HepG2 (cell line): ENCODE data around the gene SH3GLB2. TPM values are rescaled to one million over a fixed set of nuclear protein-coding genes. Genes with fewer than 3 reads are reported as not detected.

Experiments
- BRD4 ChIP-seq: sonication (generic); formaldehyde crosslinking; IDR thresholded peaks from 2 replicates; pipeline ENCODE4 v1.4.0; 2020; ENCODE audit warnings: missing genetic modification reagents
- EZH2 ChIP-seq: conservative IDR thresholded peaks from 2 replicates; pipeline ENCODE4 v1.6.1; 2012; ENCODE audit warnings: mild to moderate bottlenecking, low read depth, low read length, moderate library complexity
- JUN ChIP-seq: sonication (generic); formaldehyde crosslinking; IDR thresholded peaks from 2 replicates; pipeline ENCODE4 v1.4.0; 2020; ENCODE audit warnings: mild to moderate bottlenecking, missing genetic modification reagents
- KDM2A ChIP-seq: sonication (generic); formaldehyde crosslinking; IDR thresholded peaks from 2 replicates; pipeline ENCODE4 v1.4.0; 2020; ENCODE audit warnings: low read depth, missing genetic modification reagents, borderline replicate concordance
- MED1 ChIP-seq: sonication (generic); formaldehyde crosslinking; IDR thresholded peaks from 2 replicates; pipeline ENCODE4 v1.4.0; 2020; ENCODE audit warnings: missing genetic modification reagents
- MLLT10 ChIP-seq: sonication (generic); formaldehyde crosslinking; IDR thresholded peaks from 2 replicates; pipeline ENCODE4 v1.4.0; 2020; ENCODE audit warnings: missing genetic modification reagents
- NAIF1 ChIP-seq: sonication (generic); formaldehyde crosslinking; IDR thresholded peaks from 2 replicates; pipeline ENCODE4 v1.5.0; 2020; ENCODE audit warnings: mild to moderate bottlenecking, missing genetic modification reagents, borderline replicate concordance
- PCBP1 ChIP-seq: fragments of 200-400 bp; formaldehyde crosslinking; IDR thresholded peaks from 2 replicates; pipeline ENCODE4 v1.6.1; 2017; ENCODE audit warnings: mild to moderate bottlenecking, low read depth, low read length, borderline replicate concordance
- PRMT3 ChIP-seq: sonication (generic); formaldehyde crosslinking; IDR thresholded peaks from 2 replicates; pipeline ENCODE4 v1.8.1; 2022; ENCODE audit warnings: low read depth, mild to moderate bottlenecking, moderate library complexity, missing genetic modification reagents, borderline replicate concordance
- SIN3B ChIP-seq: fragments of 150-350 bp; IDR thresholded peaks from 2 replicates; pipeline ENCODE4 v1.6.1; 2014; ENCODE audit warnings: low read length
- STAG1 ChIP-seq: sonication (generic); formaldehyde crosslinking; IDR thresholded peaks from 2 replicates; pipeline ENCODE4 v1.4.0; 2020; ENCODE audit warnings: missing genetic modification reagents
- TBL1XR1 ChIP-seq: fragments of 150-350 bp; IDR thresholded peaks from 2 replicates; pipeline ENCODE4 v1.6.1; 2014; ENCODE audit warnings: borderline replicate concordance, low read length; ENCODE audit not compliant: partially characterized antibody
- ZNF326 ChIP-seq: sonication (generic); formaldehyde crosslinking; IDR thresholded peaks from 2 replicates; pipeline ENCODE4 v1.4.0; 2020; ENCODE audit warnings: missing genetic modification reagents, borderline replicate concordance
- ZNF768 ChIP-seq: sonication (generic); formaldehyde crosslinking; IDR thresholded peaks from 2 replicates; pipeline ENCODE4 v1.4.0; 2020; ENCODE audit warnings: missing genetic modification reagents
- ZSCAN9 ChIP-seq: IDR thresholded peaks from 2 replicates; pipeline ENCODE4 v1.6.1; 2016; ENCODE audit warnings: borderline replicate concordance
- polyA plus RNA-seq, 8 experiments: library from polyadenylated mRNA; depleted of rRNA in 3 of 8; stranded (reverse) in 7 of 8; unstranded in 1 of 8; fragments of >200 nt; fragmentation: Illumina TruSeq in 4 of 8; extraction: Trizol in 4 of 8; gene quantifications; 2 replicates each; pipeline versions ENCODE4 v1.2.1 to v1.2.3, GENCODE V29; 2011 to 2016; ENCODE audit warnings: low read depth in 4 of 8, missing spikeins in 1 of 8, mixed read lengths in 1 of 8; ENCODE audit not compliant: insufficient read depth in 1 of 8
- total RNA-seq, 5 experiments: library from RNA; depleted of rRNA; stranded (reverse); fragments of >200 nt; fragmentation: Illumina TruSeq; extraction: Trizol; gene quantifications; 2 replicates each; pipeline ENCODE4 v1.2.3, GENCODE V29; 2016; ENCODE audit warnings: low read depth in 1 of 5
- TF ChIP-seq, protein P1 (sequence below): sonication (generic); formaldehyde crosslinking; IDR thresholded peaks from 2 replicates; pipeline ENCODE4 v1.4.0; 2020; ENCODE audit warnings: missing genetic modification reagents
- TF ChIP-seq, protein P2 (sequence below): sonication (generic); formaldehyde crosslinking; IDR thresholded peaks from 2 replicates; pipeline ENCODE4 v1.4.0; 2020; ENCODE audit warnings: missing genetic modification reagents, mild to moderate bottlenecking, borderline replicate concordance
- TF ChIP-seq, protein P3 (sequence below): sonication (generic); formaldehyde crosslinking; IDR thresholded peaks from 2 replicates; pipeline ENCODE4 v1.8.0; 2022; ENCODE audit warnings: missing genetic modification reagents, mild to moderate bottlenecking, moderate library complexity, borderline replicate concordance
- TF ChIP-seq, protein P4 (sequence below): sonication (generic); formaldehyde crosslinking; IDR thresholded peaks from 2 replicates; pipeline ENCODE4 v1.5.1; 2020; ENCODE audit warnings: mild to moderate bottlenecking, missing genetic modification reagents

Gene SH3GLB2
- total and polyA plus RNA-seq, 2 of the 13 experiments (the other 11 are each of a cell fraction or from before 2014, with no cell fraction given): 24.0 to 40.6 TPM

DNA sequence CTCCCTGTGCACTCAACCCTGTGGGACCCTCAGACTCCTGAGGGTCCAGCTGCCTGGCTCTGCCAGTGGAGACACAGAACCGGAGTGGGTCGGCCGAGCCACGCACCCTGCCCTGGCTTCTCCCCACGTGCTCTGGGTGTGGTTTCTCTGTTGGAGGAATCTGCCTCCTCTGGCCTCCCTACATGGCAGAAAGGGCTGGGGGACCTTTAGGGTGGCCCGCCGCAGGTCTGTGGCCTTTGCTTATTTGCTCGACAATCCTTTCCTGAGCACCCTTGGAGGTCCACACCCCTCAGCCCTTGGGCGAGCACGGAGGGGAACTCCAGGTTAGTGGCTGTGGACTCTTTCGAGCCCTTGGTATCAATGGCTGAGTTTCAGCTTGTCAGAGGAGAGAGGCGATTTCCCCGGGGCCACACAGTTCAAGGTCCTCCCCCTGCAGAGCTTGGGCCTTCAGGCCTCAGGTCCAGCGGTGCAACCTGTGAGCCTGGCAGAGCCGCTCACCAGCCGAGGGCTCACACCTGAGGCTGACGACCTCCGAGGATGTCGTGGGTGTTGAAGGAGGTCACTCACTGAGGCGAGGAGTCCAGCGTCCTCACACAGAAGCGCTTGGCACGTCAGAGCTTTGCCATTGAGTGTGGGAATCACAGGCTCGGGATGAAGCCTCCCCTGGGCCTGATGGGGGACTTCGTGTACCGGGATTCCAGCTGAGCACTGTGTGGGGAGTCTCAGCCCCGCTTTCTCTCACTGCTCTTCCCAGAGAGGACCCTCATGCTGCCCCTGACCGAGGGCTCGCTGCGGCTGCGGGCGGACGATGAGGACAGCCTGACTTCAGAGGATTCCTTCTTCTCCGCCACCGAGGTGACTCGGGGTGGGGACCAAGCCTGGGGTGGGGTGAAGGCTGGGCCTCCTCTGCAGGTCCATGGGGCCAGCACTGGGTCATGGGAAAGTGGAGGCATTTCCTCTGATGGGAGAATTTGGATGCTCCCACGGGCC is 32.0 kb upstream of the SH3GLB2 start (continued):
- TF ChIP-seq, protein P1, sequence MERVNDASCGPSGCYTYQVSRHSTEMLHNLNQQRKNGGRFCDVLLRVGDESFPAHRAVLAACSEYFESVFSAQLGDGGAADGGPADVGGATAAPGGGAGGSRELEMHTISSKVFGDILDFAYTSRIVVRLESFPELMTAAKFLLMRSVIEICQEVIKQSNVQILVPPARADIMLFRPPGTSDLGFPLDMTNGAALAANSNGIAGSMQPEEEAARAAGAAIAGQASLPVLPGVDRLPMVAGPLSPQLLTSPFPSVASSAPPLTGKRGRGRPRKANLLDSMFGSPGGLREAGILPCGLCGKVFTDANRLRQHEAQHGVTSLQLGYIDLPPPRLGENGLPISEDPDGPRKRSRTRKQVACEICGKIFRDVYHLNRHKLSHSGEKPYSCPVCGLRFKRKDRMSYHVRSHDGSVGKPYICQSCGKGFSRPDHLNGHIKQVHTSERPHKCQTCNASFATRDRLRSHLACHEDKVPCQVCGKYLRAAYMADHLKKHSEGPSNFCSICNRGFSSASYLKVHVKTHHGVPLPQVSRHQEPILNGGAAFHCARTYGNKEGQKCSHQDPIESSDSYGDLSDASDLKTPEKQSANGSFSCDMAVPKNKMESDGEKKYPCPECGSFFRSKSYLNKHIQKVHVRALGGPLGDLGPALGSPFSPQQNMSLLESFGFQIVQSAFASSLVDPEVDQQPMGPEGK (CRISPR knock-in tag): no peak
- TF ChIP-seq JUN (CRISPR knock-in tag) (peak; percentile 8; the same call in 1 of the 2 replicates), MLLT10 (CRISPR knock-in tag) (no peak), MED1 (CRISPR knock-in tag) (no peak), PCBP1 (no peak), TBL1XR1 (no peak), PRMT3 (CRISPR knock-in tag) (no peak), ZNF768 (no peak; the same call in 1 of the 2 replicates), NAIF1 (CRISPR knock-in tag) (no peak), ZNF326 (CRISPR knock-in tag) (no peak), KDM2A (CRISPR knock-in tag) (peak; percentile 52; the same call in 1 of the 2 replicates), SIN3B (no peak), BRD4 (CRISPR knock-in tag) (no peak), EZH2 (no peak), ZSCAN9 (CRISPR knock-in tag) (no peak), STAG1 (CRISPR knock-in tag) (no peak)
- TF ChIP-seq, protein P2, sequence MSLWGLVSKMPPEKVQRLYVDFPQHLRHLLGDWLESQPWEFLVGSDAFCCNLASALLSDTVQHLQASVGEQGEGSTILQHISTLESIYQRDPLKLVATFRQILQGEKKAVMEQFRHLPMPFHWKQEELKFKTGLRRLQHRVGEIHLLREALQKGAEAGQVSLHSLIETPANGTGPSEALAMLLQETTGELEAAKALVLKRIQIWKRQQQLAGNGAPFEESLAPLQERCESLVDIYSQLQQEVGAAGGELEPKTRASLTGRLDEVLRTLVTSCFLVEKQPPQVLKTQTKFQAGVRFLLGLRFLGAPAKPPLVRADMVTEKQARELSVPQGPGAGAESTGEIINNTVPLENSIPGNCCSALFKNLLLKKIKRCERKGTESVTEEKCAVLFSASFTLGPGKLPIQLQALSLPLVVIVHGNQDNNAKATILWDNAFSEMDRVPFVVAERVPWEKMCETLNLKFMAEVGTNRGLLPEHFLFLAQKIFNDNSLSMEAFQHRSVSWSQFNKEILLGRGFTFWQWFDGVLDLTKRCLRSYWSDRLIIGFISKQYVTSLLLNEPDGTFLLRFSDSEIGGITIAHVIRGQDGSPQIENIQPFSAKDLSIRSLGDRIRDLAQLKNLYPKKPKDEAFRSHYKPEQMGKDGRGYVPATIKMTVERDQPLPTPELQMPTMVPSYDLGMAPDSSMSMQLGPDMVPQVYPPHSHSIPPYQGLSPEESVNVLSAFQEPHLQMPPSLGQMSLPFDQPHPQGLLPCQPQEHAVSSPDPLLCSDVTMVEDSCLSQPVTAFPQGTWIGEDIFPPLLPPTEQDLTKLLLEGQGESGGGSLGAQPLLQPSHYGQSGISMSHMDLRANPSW (CRISPR knock-in tag): no peak
- TF ChIP-seq, protein P3, sequence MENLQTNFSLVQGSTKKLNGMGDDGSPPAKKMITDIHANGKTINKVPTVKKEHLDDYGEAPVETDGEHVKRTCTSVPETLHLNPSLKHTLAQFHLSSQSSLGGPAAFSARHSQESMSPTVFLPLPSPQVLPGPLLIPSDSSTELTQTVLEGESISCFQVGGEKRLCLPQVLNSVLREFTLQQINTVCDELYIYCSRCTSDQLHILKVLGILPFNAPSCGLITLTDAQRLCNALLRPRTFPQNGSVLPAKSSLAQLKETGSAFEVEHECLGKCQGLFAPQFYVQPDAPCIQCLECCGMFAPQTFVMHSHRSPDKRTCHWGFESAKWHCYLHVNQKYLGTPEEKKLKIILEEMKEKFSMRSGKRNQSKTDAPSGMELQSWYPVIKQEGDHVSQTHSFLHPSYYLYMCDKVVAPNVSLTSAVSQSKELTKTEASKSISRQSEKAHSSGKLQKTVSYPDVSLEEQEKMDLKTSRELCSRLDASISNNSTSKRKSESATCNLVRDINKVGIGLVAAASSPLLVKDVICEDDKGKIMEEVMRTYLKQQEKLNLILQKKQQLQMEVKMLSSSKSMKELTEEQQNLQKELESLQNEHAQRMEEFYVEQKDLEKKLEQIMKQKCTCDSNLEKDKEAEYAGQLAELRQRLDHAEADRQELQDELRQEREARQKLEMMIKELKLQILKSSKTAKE (CRISPR knock-in tag): no peak
- TF ChIP-seq, protein P4, sequence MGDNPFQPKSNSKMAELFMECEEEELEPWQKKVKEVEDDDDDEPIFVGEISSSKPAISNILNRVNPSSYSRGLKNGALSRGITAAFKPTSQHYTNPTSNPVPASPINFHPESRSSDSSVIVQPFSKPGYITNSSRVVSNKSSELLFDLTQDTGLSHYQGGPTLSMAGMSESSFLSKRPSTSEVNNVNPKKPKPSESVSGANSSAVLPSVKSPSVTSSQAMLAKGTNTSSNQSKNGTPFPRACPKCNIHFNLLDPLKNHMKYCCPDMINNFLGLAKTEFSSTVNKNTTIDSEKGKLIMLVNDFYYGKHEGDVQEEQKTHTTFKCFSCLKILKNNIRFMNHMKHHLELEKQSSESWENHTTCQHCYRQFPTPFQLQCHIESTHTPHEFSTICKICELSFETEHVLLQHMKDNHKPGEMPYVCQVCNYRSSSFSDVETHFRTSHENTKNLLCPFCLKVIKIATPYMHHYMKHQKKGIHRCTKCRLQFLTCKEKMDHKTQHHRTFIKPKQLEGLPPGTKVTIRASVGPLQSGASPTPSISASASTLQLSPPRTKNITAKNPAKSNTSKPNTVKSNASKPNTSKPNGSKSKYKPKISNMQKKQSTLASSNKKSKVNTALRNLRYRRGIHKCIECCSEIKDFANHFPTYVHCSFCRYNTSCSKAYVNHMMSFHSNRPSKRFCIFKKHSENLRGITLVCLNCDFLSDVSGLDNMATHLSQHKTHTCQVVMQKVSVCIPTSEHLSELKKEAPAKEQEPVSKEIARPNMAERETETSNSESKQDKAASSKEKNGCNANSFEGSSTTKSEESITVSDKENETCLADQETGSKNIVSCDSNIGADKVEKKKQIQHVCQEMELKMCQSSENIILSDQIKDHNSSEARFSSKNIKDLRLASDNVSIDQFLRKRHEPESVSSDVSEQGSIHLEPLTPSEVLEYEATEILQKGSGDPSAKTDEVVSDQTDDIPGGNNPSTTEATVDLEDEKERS (CRISPR knock-in tag): no peak
